GM18909 (cell line): ENCODE measurements around the gene BLMH.
"Not testable (repeated sequence)": the region's sequence is repeated elsewhere in the genome, so short reads cannot be mapped to it uniquely, and the experiment has no call there.

Source experiments
- ATAC-seq: cut with Tn5 transposase; IDR thresholded peaks from one replicate; pipeline ENCODE4 v1.9.1; 2021; ENCODE audit warnings: mild to moderate bottlenecking; ENCODE audit not compliant: unreplicated experiment, poor library complexity

BLMH gene

GRCh38 chr17:30234296-30234695 lies 57.4 kb downstream of the BLMH start:
- no peak for ATAC-seq

- no peak for ATAC-seq
Observed at GRCh38 chr17:30232824-30233427, 58.8 kb downstream of the BLMH start.

DNA sequence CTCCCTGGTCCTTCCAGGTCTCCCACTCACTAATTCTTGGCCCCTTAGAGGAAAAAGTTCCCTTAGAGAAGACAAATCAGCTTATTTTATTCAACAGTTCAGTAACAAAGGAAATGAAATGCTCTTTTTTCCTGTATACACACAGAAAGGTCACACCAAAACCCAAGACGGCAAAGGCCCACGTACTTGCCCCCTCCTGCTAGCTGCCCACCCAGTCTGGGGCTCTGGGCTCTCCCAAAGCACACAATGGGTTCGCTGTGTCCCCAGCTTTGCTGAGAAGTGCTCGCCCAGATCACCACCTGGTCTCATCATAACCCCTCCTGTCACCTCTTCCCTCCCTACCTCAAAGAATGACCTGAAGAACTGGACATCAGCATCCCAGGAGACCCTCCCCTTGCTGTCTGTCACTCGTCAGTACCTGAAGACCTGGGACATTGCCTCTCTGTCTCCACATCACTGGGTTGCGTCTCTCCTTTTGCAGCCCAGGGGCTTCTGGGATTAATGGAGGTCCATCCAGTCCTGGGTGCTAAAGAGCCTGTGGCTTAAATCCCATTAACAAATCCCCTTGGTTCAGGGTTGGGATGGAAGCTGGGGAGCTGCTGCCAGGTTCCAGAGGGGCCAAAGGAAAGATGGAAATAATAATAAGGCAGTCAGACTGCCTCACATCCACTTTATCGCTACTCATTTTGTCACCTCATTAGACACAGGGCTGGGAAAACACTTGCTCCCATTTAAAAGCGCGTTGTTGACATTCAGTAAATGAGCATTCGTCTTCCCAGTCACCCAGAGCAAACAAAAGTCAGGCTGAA lies 59.5 kb downstream of the BLMH start:
- ATAC-seq, result no peak

DNA sequence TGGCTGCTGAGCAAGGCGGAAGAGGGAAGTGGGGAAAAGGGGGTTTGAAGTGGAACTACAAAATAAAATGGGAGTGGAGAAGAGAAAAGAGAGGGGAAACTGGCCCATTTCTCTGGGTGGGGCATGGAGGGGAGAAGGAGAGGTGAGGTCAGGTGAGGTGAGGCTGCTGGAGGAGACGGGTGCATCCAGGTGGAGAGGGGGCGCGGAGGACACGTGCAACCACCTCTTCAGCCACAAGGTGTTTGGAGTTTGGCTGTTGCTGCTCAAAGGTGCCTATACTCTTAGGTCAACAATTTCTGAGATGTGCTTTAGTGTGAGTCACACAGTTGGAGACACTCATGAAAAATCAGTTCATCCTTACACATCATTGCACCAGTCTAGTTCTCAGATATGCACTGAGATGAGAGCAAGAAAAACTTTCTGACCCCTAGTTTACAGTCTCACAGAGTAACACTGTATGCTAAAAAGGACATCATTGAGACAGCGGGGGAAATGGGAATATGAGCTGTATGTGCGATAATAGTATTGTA lies 61.1 kb downstream of the BLMH start:
- ATAC-seq, result no peak

GRCh38 chr17:30230009-30230408 lies 61.7 kb downstream of the BLMH start:
- not testable (repeated sequence) for ATAC-seq

GRCh38 chr17:30229012-30229411 lies 62.7 kb downstream of the BLMH start:
- no peak for ATAC-seq

DNA sequence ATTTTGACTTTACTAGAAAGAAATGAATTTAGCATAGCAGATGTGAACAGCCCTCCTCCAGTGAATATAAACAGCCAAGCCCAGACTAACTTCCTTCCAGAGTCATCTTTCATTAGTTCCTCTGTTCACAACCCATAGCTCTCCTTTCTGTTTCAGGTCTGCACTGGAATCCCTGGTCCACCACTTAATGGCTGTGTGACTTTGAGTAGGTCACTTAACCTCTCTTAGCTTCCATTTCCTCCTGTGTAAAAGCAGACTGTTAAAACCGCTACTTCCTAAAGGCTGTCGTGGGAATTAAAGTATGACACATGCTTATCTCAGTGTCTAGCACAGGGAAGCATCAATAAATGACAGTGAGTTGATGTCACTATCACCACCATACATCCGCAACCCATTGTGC lies 63.7 kb downstream of the BLMH start:
- ATAC-seq, result no peak

DNA sequence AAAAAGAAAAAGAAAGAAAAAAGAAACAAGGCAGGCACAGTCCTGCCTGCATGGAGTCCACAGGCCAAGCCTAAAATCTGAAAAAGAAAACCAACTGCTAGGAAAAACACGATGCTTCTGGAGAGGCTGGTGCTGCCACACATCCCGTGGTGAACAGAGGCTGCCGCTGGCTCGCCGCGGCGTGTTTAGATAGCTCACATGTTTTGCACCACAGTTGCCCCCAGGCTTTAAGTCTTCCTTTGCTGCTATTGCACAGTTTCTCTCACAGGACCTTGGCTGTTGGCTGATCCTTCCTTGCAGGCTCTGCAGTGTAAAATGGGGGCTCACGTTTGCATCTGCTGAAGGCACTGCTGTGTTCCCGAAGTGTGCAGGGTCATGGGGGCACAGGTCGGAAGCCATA lies 64.9 kb downstream of the BLMH start:
- ATAC-seq, result no peak

- no peak for ATAC-seq
Observed at GRCh38 chr17:30225919-30226553, 65.7 kb downstream of the BLMH start.

GRCh38 chr17:30225112-30225511 lies 66.6 kb downstream of the BLMH start:
- no peak for ATAC-seq

GRCh38 chr17:30224419-30224960 lies 67.3 kb downstream of the BLMH start:
- no peak for ATAC-seq

- no peak for ATAC-seq
Observed at GRCh38 chr17:30222721-30223175, 69.0 kb downstream of the BLMH start.

GRCh38 chr17:30222251-30222650 lies 69.5 kb downstream of the BLMH start:
- ATAC-seq, result no peak

DNA sequence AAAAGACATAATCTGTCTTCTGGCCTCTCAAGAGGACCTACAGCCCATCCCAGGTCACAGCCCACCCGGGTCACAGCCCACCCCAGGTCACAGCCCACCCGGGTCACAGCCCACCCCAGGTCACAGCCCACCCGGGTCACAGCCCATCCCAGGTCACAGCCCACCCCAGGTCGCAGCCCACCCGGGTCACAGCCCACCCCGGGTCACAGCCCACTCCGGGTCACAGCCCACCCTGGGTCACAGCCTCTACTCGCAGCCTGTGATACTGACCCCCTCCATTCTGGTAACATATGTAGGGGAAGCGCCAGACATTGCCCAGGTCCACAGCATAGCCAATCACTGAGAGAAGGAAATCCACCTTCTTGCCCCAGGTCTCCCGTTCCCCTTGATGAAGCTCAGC lies 70.4 kb downstream of the BLMH start:
- ATAC-seq, result no peak

DNA sequence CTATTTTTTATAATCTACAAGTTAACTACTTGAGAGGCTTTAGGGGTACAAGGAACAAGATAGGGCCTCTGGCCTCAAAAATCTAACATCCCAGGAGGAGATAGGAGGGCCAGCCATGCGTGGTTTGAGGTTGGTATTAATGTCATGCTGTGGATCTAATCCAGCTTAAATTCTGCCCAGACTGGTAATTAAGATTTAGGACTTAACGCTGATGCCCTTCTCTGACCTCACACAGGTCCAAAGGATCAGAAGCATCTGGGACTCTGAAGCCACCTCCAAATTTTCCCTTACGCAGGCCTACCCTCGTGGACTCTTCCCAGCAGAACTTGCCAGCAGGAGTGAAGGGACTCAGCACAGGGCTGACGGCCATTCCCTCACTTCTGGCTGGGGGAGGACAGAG lies 71.3 kb downstream of the BLMH start:
- ATAC-seq, result no peak

DNA sequence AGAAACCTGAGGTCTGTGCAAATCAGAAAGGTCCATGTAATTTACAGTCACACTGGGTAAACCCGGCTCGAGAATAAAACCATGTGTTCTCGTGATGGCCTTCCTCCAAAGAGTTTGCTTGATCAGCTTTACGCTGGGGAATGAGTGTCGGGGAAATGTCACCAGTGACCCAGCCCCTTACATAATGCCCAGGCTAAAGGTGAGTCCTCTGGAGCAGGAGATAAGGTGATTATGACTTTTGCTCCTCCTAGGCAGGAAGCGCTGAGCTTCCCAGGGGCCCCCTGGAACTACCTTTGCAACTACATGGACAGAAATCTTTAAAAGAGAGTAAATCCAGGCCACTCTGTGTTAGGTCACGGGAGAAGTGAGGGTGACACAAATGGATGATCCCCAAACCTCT lies 71.9 kb downstream of the BLMH start:
- no peak for ATAC-seq

GRCh38 chr17:30219315-30219714 lies 72.4 kb downstream of the BLMH start:
- no peak for ATAC-seq

- no peak for ATAC-seq
Observed at GRCh38 chr17:30218799-30219198, 72.9 kb downstream of the BLMH start.

GRCh38 chr17:30217746-30218245 lies 73.9 kb downstream of the BLMH start:
- no peak for ATAC-seq

DNA sequence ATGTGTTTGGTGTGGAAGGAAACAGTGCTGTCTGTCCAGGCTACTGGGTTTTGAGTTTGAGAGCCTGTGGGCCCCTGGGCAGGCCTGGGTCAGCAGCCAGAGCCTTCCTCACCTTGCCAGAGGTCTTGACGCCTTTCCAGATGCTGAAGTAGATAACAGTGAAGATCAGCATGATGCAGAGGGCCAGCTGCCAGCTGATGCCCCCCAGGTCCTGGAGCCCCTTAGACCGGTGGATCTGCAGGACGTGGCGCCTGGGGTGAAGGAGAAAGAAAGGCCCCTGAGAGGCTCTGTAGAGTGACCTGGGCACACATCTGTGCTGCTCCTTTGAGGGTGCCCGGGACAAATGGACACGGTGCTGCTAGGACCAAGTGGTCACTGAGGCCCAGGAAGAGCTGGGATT lies 74.7 kb downstream of the BLMH start:
- ATAC-seq, result no peak

DNA sequence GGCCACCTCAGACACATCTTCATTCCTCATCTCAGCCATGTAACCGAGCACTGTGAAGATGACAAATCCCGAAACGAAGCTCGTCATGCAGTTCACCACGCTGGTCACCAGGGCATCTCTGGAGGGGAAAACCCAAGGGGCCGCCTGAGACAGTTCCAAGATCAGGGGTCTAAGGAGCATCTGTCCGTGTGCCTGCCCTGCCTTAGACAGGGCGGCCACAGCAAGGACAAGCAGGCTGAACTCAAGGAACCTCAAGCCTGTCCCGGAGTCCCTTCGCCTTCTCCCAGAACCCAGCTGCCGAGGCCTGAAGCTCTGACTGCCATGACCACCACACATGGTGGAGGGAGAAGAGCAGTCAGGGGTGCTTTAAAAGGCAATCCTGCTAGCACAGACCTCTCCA lies 79.0 kb downstream of the BLMH start:
- ATAC-seq, result peak; percentile 78
